ENCODE measurements around the gene GPR152.

GPR152 gene

GRCh38 chr11:67452141-67452952 is at the start of gene GPR152:
Gene GPR152 (minus strand): TSS chr11:67452729. CDS start chr11:67452724, 5 bp downstream.
- no peak for DNase-seq
- in situ Hi-C loops (cut with MboI; ENCODE audit: low pct_unique_long_range_greater_than_20kb, low sequenced_read_pairs) = no loop called here

GRCh38 chr11:67501854-67502253 is 49.3 kb upstream of the GPR152 start:
- in situ Hi-C loops (cut with MboI; ENCODE audit: low pct_unique_long_range_greater_than_20kb, low sequenced_read_pairs) = no loop called here
- DNase-seq = no peak

GRCh38 chr11:67500831-67501715 is 48.5 kb upstream of the GPR152 start:
- no peak for DNase-seq
- in situ Hi-C loops (cut with MboI; ENCODE audit: low pct_unique_long_range_greater_than_20kb, low sequenced_read_pairs) = no loop called here

GRCh38 chr11:67500484-67500821 is 47.9 kb upstream of the GPR152 start:
- no peak for DNase-seq
- in situ Hi-C loops (cut with MboI; ENCODE audit: low pct_unique_long_range_greater_than_20kb, low sequenced_read_pairs) = no loop called here

- in situ Hi-C loops (cut with MboI; ENCODE audit: low pct_unique_long_range_greater_than_20kb, low sequenced_read_pairs) = no loop called here
These were observed 47.4 kb upstream of the GPR152 start for GRCh38 chr11:67499808-67500483.

GRCh38 chr11:67498544-67498972 is 46.0 kb upstream of the GPR152 start:
- in situ Hi-C loops (cut with MboI; ENCODE audit: low pct_unique_long_range_greater_than_20kb, low sequenced_read_pairs) = no loop called here
- no peak for DNase-seq

More at GRCh38 chr11:67499808-67500483, 47.4 kb upstream of the GPR152 start:
- no peak for DNase-seq

- DNase-seq = no peak
- in situ Hi-C loops (cut with MboI; ENCODE audit: low pct_unique_long_range_greater_than_20kb, low sequenced_read_pairs) = no loop called here
These were observed 45.2 kb upstream of the GPR152 start for GRCh38 chr11:67497656-67498291.

- in situ Hi-C loops (cut with MboI; ENCODE audit: low pct_unique_long_range_greater_than_20kb, low sequenced_read_pairs) = no loop called here
- no peak for DNase-seq
These were observed 43.6 kb upstream of the GPR152 start for GRCh38 chr11:67496113-67496512.

- no peak for DNase-seq
- in situ Hi-C loops (cut with MboI; ENCODE audit: low pct_unique_long_range_greater_than_20kb, low sequenced_read_pairs) = no loop called here
These were observed 42.9 kb upstream of the GPR152 start for GRCh38 chr11:67495234-67496005.

- in situ Hi-C loops (cut with MboI; ENCODE audit: low pct_unique_long_range_greater_than_20kb, low sequenced_read_pairs) = no loop called here
- DNase-seq = no peak
These were observed 42.1 kb upstream of the GPR152 start for GRCh38 chr11:67494371-67495233.

GRCh38 chr11:67493548-67494370 is 41.2 kb upstream of the GPR152 start:
- DNase-seq = no peak
- in situ Hi-C loops (cut with MboI; ENCODE audit: low pct_unique_long_range_greater_than_20kb, low sequenced_read_pairs) = no loop called here

GRCh38 chr11:67492801-67493547 is 40.4 kb upstream of the GPR152 start:
- in situ Hi-C loops (cut with MboI; ENCODE audit: low pct_unique_long_range_greater_than_20kb, low sequenced_read_pairs) = no loop called here
- DNase-seq = no peak

GRCh38 chr11:67492069-67492727 is 39.7 kb upstream of the GPR152 start:
- in situ Hi-C loops (cut with MboI; ENCODE audit: low pct_unique_long_range_greater_than_20kb, low sequenced_read_pairs) = no loop called here
- DNase-seq = no peak

GRCh38 chr11:67491276-67492068 is 38.9 kb upstream of the GPR152 start:
- no peak for DNase-seq
- in situ Hi-C loops (cut with MboI; ENCODE audit: low pct_unique_long_range_greater_than_20kb, low sequenced_read_pairs) = no loop called here

- DNase-seq = no peak
- in situ Hi-C loops (cut with MboI; ENCODE audit: low pct_unique_long_range_greater_than_20kb, low sequenced_read_pairs) = no loop called here
These were observed 38.2 kb upstream of the GPR152 start for GRCh38 chr11:67490727-67491065.
